Mesendoderm (in vitro differentiated cells): Measurements from ENCODE around the gene KRT1.
"Not testable (repeated sequence)": the region's sequence is repeated elsewhere in the genome, so short reads cannot be mapped to it uniquely, and the experiment has no call there.

Experiments
- DNase-seq: peaks from one replicate; pipeline ENCODE4 v3.0.0; 2013
- H2AK5ac ChIP-seq: 2 replicates; pipeline ENCODE4 v1.6.1; 2013; ENCODE audit warnings: low read length, inconsistent platforms
- H2BK120ac ChIP-seq: 2 replicates; pipeline ENCODE4 v1.6.1; 2013; ENCODE audit warnings: low read depth, mild to moderate bottlenecking, low read length, moderate library complexity, mixed read lengths
- H2BK15ac ChIP-seq: replicated peaks from 2 replicates; pipeline ENCODE4 v1.6.1; 2013; ENCODE audit warnings: low read depth, mild to moderate bottlenecking, moderate library complexity
- H2BK5ac ChIP-seq: 2 replicates; pipeline ENCODE4 v1.6.1; 2013; ENCODE audit warnings: low read length, inconsistent platforms
- H3K18ac ChIP-seq: 2 replicates; pipeline ENCODE4 v1.6.1; 2013; ENCODE audit warnings: mild to moderate bottlenecking, low read length, mixed read lengths
- H3K23ac ChIP-seq: one replicate; pipeline ENCODE4 v1.6.1; 2013; ENCODE audit warnings: low read length
- H3K27ac ChIP-seq: 2 replicates; pipeline ENCODE4 v1.5.1; 2013; ENCODE audit warnings: low read depth, mild to moderate bottlenecking, inconsistent platforms, low read length, moderate library complexity
- H3K27me3 ChIP-seq: 2 replicates; pipeline ENCODE4 v1.6.1; 2013; ENCODE audit warnings: low read length, control low read depth, mild to moderate bottlenecking, inconsistent platforms; ENCODE audit not compliant: insufficient read depth, poor library complexity
- H3K36me3 ChIP-seq: 2 replicates; pipeline ENCODE4 v1.6.1; 2013; ENCODE audit warnings: low read length, inconsistent platforms; ENCODE audit not compliant: control insufficient read depth, insufficient read depth
- H3K4ac ChIP-seq: one replicate; pipeline ENCODE4 v1.6.1; 2013; ENCODE audit warnings: low read depth, mild to moderate bottlenecking, low read length, moderate library complexity
- H3K4me1 ChIP-seq: 2 replicates; pipeline ENCODE4 v1.6.1; 2013; ENCODE audit warnings: low read depth, low read length, inconsistent platforms; ENCODE audit not compliant: control insufficient read depth
- H3K4me2 ChIP-seq: 2 replicates; pipeline ENCODE4 v1.6.1; 2013; ENCODE audit warnings: low read length
- H3K4me3 ChIP-seq: 2 replicates; pipeline ENCODE4 v1.5.1; 2013; ENCODE audit warnings: mild to moderate bottlenecking, low read length
- H3K56ac ChIP-seq: one replicate; pipeline ENCODE4 v1.6.1; 2013; ENCODE audit warnings: low read length
- H3K79me1 ChIP-seq: 2 replicates; pipeline ENCODE4 v1.6.1; 2013; ENCODE audit warnings: low read length, inconsistent platforms
- H3K79me2 ChIP-seq: 2 replicates; pipeline ENCODE4 v1.6.1; 2013; ENCODE audit warnings: mild to moderate bottlenecking, low read length; ENCODE audit not compliant: control insufficient read depth, insufficient read depth
- H3K9ac ChIP-seq: 2 replicates; pipeline ENCODE4 v1.6.1; 2013; ENCODE audit warnings: low read length, inconsistent platforms
- H4K5ac ChIP-seq: one replicate; pipeline ENCODE4 v1.6.1; 2013; ENCODE audit warnings: low read length
- H4K8ac ChIP-seq: one replicate; pipeline ENCODE4 v1.6.1; 2013; ENCODE audit warnings: low read depth, mild to moderate bottlenecking, control low read depth, low read length, moderate library complexity
- WGBS: extraction: QIAGEN DNeasy Blood & Tissue Kit; methylation state at CpG from one replicate; pipeline ENCODE4 v1.1.7; 2013; ENCODE audit warnings: low lambda C conversion rate, missing lambda C conversion rate; ENCODE audit not compliant: insufficient coverage; ENCODE audit errors: extremely low coverage; 5-methylcytosine and 5-hydroxymethylcytosine counted together

Gene KRT1

DNA sequence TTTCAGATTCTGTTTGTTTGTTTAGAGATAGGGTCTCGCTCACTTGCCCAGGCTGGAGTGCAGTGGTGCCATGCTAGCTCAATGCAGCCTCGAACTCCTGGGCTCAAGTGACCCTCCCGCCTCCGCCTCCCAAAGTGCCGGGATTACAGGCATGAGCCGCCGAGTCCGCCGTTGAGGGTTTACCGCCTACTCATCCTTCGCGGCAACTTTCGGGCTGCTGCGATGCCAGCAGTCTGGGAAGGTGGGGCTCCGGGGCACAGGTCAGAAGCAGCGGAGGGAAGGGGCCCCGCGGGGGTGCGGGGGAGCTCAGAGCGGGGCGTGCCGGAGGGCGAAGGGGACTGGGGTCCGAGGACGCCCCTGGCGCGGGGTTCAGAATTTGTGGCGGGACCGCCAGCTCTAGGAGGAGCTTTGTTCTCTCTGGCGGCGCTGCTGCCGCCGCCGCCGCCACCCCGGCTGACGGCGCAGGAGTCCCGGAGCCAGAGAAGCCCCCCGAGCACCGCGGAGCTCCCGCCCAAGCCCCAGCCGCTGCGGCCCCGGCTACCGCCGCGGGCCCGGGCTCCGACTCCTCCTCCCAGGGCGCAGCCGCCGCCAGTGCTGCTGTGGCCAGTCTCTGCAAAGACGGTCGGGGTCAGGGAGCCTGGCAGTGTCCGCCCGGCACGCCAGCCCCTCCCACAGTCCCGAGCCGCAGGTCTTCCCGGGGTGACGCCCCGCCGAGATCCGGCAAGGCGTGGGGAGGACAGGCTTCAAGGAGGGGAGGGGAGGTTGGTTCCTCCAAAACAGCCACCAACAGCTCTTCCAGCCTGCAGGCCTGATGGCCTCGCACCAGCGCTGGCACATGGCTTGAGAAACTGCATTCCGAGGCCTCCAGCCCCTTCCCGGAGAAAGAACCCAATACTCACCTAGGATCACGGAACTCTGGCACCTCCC, 34.0 kb upstream of the KRT1 start:
- no peak overlapping the region for H4K5ac ChIP-seq
- no peak overlapping the region for H4K8ac ChIP-seq
- no peak overlapping the region for H2BK120ac ChIP-seq
- peak overlapping the region; percentile 25 for H3K56ac ChIP-seq
- no peak overlapping the region for H2BK5ac ChIP-seq
- peak overlapping the region; percentile 5 for H3K4me2 ChIP-seq
- no peaks in the 10 kb centered on the region for H3K36me3 ChIP-seq
- WGBS = no CpG with 5 or more reads among the region's 72 CpGs
- H3K9ac ChIP-seq = peak overlapping the region; percentile 10
- peak; percentile 41 for DNase-seq
- no peak overlapping the region for H3K4ac ChIP-seq
- no peaks in the 10 kb centered on the region for H3K79me2 ChIP-seq
- no peak overlapping the region for H2AK5ac ChIP-seq
- peaks cover 7% of the 10 kb centered on the region for H3K27me3 ChIP-seq
- no peak overlapping the region for H3K18ac ChIP-seq
- H3K79me1 ChIP-seq = no peaks in the 10 kb centered on the region
- no peak overlapping the region for H3K4me3 ChIP-seq
- no peaks in the 10 kb centered on the region for H3K4me1 ChIP-seq
- H3K27ac ChIP-seq = no peak overlapping the region
- no peak overlapping the region for H2BK15ac ChIP-seq
- peak overlapping the region; percentile 68 for H3K23ac ChIP-seq

DNA sequence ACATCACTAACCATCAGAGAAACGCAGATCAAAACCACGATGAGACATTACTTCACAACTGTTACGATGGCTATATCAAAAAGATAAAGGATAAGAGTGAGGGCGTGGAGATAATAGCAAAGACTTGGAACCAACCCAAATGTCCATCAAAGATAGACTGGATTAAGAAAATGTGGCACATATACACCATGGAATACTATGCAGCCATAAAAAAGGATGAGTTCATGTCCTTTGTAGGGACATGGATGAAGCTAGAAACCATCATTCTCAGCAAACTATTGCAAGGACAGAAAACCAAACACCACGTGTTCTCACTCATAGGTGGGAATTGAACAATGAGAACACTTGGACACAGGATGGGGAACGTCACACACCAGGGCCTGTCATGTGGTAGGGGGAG, 31.9 kb upstream of the KRT1 start:
- H3K4me3 ChIP-seq, H3K4ac ChIP-seq, H3K56ac ChIP-seq, H3K4me1 ChIP-seq, H4K8ac ChIP-seq, H2BK120ac ChIP-seq, DNase-seq, H3K9ac ChIP-seq, H3K4me2 ChIP-seq, H2BK15ac ChIP-seq, H3K27ac ChIP-seq, H2AK5ac ChIP-seq, H3K79me1 ChIP-seq, H3K79me2 ChIP-seq, H3K23ac ChIP-seq, H4K5ac ChIP-seq, H3K36me3 ChIP-seq, H2BK5ac ChIP-seq, H3K18ac ChIP-seq, H3K27me3 ChIP-seq: not testable (repeated sequence)
- no CpG with 5 or more reads among the region's 6 CpGs for WGBS

GRCh38 chr12:52710730-52711129, 30.5 kb upstream of the KRT1 start:
- Histone ChIP-seq H3K27me3 (peaks cover 7% of the 10 kb centered on the region), H3K4me3 (no peak overlapping the region), H2BK15ac (no peak overlapping the region), H3K4me2 (no peak overlapping the region), H4K5ac (no peak overlapping the region), H3K79me1 (no peaks in the 10 kb centered on the region), H3K79me2 (no peaks in the 10 kb centered on the region), H2BK120ac (no peak overlapping the region), H2AK5ac (no peak overlapping the region), H3K18ac (no peak overlapping the region), H3K4me1 (no peaks in the 10 kb centered on the region), H2BK5ac (no peak overlapping the region), H3K27ac (no peak overlapping the region), H3K56ac (no peak overlapping the region), H3K36me3 (no peaks in the 10 kb centered on the region), H3K9ac (no peak overlapping the region), H3K23ac (no peak overlapping the region), H4K8ac (no peak overlapping the region), H3K4ac (no peak overlapping the region)
- no CpG with 5 or more reads among the region's 1 CpG for WGBS
- no peak for DNase-seq

- H3K27ac ChIP-seq = no peak overlapping the region
Measured at GRCh38 chr12:52708010-52708409, 27.8 kb upstream of the KRT1 start.

DNA sequence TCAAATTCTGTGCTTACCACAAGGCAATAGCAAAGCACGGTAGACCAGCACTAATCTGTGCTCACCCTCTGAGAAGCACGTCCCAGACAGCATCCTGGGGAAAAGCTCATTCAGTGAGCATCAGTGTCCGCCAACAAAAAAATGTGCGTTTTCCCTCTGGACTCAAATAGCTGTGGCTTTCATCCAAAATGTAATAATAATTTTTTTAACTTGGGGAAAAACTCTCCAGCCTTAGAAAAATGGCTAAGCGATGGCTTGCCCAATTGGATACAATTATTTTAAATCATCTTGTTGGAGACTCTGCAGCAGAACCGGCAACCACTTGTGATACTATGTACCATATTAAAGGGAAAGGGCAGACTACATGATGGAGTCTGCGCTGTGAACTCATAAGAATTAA, 24.3 kb upstream of the KRT1 start:
- WGBS = no CpG with 5 or more reads among the region's 7 CpGs
- no peak overlapping the region for H3K18ac ChIP-seq
- no peak overlapping the region for H2BK120ac ChIP-seq
- no peak overlapping the region for H3K56ac ChIP-seq
- H3K36me3 ChIP-seq = no peaks in the 10 kb centered on the region
- H3K4ac ChIP-seq = no peak overlapping the region
- no peak overlapping the region for H3K4me3 ChIP-seq
- H4K5ac ChIP-seq = no peak overlapping the region
- no peaks in the 10 kb centered on the region for H3K27me3 ChIP-seq
- no peak overlapping the region for H2BK5ac ChIP-seq
- H2BK15ac ChIP-seq = no peak overlapping the region
- no peaks in the 10 kb centered on the region for H3K79me2 ChIP-seq
- no peak overlapping the region for H4K8ac ChIP-seq
- no peak overlapping the region for H3K4me2 ChIP-seq
- no peak overlapping the region for H3K23ac ChIP-seq
- no peaks in the 10 kb centered on the region for H3K79me1 ChIP-seq
- H3K9ac ChIP-seq = no peak overlapping the region
- no peaks in the 10 kb centered on the region for H3K4me1 ChIP-seq
- no peak for DNase-seq
- H3K27ac ChIP-seq = no peak overlapping the region
- H2AK5ac ChIP-seq = no peak overlapping the region

More at GRCh38 chr12:52708010-52708409, 27.8 kb upstream of the KRT1 start:
- H2BK15ac ChIP-seq = no peak overlapping the region
- H2BK120ac ChIP-seq = no peak overlapping the region
- no peak overlapping the region for H3K18ac ChIP-seq
- no peaks in the 10 kb centered on the region for H3K79me1 ChIP-seq
- no peak overlapping the region for H3K4me2 ChIP-seq
- H3K4me1 ChIP-seq = no peaks in the 10 kb centered on the region
- no peak overlapping the region for H3K9ac ChIP-seq
- no CpG with 5 or more reads among the region's 4 CpGs for WGBS
- H3K27me3 ChIP-seq = no peaks in the 10 kb centered on the region
- no peak overlapping the region for H2BK5ac ChIP-seq
- no peaks in the 10 kb centered on the region for H3K36me3 ChIP-seq
- no peak overlapping the region for H3K4me3 ChIP-seq
- no peak overlapping the region for H4K5ac ChIP-seq
- H3K56ac ChIP-seq = no peak overlapping the region
- H2AK5ac ChIP-seq = no peak overlapping the region
- H3K23ac ChIP-seq = no peak overlapping the region
- H4K8ac ChIP-seq = no peak overlapping the region
- no peaks in the 10 kb centered on the region for H3K79me2 ChIP-seq
- peak; percentile 30 for DNase-seq
- H3K4ac ChIP-seq = no peak overlapping the region
